K562 (cell line): ENCODE measurements around the gene PEAR1. TPM values are rescaled to one million over a fixed set of nuclear protein-coding genes. Genes with fewer than 3 reads are reported as not detected.

ENCODE experiments used
- TFAM ChIP-seq: fragments of 250-450 bp; sonication (Bioruptor Pico); conservative IDR thresholded peaks from 2 replicates; pipeline ENCODE4 v1.5.0; 2021; ENCODE audit warnings: mild to moderate bottlenecking, moderate library complexity
- ZFP36 ChIP-seq: fragments of 150-350 bp; IDR thresholded peaks from 2 replicates; pipeline ENCODE4 v1.6.1; 2018; ENCODE audit warnings: low read length, low read depth; ENCODE audit not compliant: partially characterized antibody
- polyA plus RNA-seq, 8 experiments: library from polyadenylated mRNA; depleted of rRNA in 4 of 8; stranded (reverse) in 5 of 8; unstranded in 3 of 8; fragments of >200 nt; fragmentation: Nextera tagmentation in 2 of 8; fragmentation: Illumina TruSeq in 1 of 8; extraction: Ambion mirVana in 2 of 8; extraction: Trizol in 1 of 8; gene quantifications; 2 replicates each; pipeline versions ENCODE4 v1.2.1 to v1.2.3, GENCODE V29; 2011 to 2014; ENCODE audit warnings: inconsistent platforms in 1 of 8, missing spikeins in 1 of 8
- total RNA-seq, 7 experiments: library from RNA; depleted of rRNA in 6 of 7; stranded (reverse); fragments of >200 nt in 6 of 7; fragmentation: Illumina TruSeq in 2 of 7; extraction: Trizol in 2 of 7; gene quantifications; 2 replicates each; pipeline versions ENCODE4 v1.2.1 to v1.2.3, GENCODE V29; 2011 to 2021; ENCODE audit warnings: low replicate concordance in 1 of 7
- TF ChIP-seq, protein P1 (sequence below): fragments of 450-650 bp; IDR thresholded peaks from 2 replicates; pipeline ENCODE4 v1.6.1; 2016; ENCODE audit warnings: mild to moderate bottlenecking, moderate library complexity
- TF ChIP-seq, protein P2 (sequence below), 3 experiments: IDR thresholded peaks in 2 of 3; conservative IDR thresholded peaks in 1 of 3; 2 replicates each; pipeline ENCODE4 v1.5.1; 2011 to 2012; ENCODE audit warnings: low read length in 3 of 3, mild to moderate bottlenecking in 3 of 3, control low read depth in 2 of 3, improper control_type of control experiment in 1 of 3, inconsistent platforms in 1 of 3, low read depth in 1 of 3, mixed read lengths in 1 of 3, moderate library complexity in 1 of 3; ENCODE audit not compliant: insufficient read depth in 2 of 3
- TF ChIP-seq, protein P3 (sequence below): fragments of 450-650 bp; conservative IDR thresholded peaks from 2 replicates; pipeline ENCODE4 v1.6.1; 2016; ENCODE audit warnings: missing genetic modification characterization, low read depth, mild to moderate bottlenecking, control low read depth, missing compliant biosample characterization

The PEAR1 gene
- total and polyA plus RNA-seq, 9 of the 15 experiments (the other 6 are each of a cell fraction or from before 2014, with no cell fraction given), result 0.87 to 13.9 (median 6.1) TPM

DNA sequence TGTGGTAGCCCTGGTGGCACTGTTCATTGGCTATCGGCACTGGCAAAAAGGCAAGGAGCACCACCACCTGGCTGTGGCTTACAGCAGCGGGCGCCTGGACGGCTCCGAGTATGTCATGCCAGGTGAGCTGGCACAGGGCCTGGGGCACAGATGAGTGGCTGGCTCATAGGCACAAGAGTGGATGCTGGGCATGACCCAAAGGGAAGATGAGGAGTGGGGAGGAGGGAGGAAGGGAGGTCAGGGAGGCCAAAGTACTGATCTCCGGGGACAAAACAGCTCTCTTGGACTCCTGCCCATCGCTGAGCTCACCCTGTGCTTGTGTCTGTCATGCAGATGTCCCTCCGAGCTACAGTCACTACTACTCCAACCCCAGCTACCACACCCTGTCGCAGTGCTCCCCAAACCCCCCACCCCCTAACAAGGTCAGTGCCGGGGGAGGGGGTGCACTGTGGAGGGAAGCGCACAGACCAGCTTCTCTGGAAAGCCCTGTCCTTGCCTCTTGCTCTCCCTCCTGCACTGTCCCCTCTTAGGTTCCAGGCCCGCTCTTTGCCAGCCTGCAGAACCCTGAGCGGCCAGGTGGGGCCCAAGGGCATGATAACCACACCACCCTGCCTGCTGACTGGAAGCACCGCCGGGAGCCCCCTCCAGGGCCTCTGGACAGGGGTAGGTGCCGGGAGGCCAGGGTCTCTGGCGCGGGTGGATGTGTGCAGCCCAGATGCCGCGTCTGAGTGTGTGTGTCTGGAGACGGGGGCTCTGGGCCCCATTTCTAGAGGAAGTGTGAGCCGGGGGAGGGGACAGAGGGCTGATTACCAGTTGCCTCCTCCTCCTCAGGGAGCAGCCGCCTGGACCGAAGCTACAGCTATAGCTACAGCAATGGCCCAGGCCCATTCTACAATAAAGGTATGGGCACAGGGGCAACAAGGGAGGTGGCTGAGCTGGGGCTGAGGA is 19.6 kb downstream of the PEAR1 start (continued):
- TF ChIP-seq, protein P1, sequence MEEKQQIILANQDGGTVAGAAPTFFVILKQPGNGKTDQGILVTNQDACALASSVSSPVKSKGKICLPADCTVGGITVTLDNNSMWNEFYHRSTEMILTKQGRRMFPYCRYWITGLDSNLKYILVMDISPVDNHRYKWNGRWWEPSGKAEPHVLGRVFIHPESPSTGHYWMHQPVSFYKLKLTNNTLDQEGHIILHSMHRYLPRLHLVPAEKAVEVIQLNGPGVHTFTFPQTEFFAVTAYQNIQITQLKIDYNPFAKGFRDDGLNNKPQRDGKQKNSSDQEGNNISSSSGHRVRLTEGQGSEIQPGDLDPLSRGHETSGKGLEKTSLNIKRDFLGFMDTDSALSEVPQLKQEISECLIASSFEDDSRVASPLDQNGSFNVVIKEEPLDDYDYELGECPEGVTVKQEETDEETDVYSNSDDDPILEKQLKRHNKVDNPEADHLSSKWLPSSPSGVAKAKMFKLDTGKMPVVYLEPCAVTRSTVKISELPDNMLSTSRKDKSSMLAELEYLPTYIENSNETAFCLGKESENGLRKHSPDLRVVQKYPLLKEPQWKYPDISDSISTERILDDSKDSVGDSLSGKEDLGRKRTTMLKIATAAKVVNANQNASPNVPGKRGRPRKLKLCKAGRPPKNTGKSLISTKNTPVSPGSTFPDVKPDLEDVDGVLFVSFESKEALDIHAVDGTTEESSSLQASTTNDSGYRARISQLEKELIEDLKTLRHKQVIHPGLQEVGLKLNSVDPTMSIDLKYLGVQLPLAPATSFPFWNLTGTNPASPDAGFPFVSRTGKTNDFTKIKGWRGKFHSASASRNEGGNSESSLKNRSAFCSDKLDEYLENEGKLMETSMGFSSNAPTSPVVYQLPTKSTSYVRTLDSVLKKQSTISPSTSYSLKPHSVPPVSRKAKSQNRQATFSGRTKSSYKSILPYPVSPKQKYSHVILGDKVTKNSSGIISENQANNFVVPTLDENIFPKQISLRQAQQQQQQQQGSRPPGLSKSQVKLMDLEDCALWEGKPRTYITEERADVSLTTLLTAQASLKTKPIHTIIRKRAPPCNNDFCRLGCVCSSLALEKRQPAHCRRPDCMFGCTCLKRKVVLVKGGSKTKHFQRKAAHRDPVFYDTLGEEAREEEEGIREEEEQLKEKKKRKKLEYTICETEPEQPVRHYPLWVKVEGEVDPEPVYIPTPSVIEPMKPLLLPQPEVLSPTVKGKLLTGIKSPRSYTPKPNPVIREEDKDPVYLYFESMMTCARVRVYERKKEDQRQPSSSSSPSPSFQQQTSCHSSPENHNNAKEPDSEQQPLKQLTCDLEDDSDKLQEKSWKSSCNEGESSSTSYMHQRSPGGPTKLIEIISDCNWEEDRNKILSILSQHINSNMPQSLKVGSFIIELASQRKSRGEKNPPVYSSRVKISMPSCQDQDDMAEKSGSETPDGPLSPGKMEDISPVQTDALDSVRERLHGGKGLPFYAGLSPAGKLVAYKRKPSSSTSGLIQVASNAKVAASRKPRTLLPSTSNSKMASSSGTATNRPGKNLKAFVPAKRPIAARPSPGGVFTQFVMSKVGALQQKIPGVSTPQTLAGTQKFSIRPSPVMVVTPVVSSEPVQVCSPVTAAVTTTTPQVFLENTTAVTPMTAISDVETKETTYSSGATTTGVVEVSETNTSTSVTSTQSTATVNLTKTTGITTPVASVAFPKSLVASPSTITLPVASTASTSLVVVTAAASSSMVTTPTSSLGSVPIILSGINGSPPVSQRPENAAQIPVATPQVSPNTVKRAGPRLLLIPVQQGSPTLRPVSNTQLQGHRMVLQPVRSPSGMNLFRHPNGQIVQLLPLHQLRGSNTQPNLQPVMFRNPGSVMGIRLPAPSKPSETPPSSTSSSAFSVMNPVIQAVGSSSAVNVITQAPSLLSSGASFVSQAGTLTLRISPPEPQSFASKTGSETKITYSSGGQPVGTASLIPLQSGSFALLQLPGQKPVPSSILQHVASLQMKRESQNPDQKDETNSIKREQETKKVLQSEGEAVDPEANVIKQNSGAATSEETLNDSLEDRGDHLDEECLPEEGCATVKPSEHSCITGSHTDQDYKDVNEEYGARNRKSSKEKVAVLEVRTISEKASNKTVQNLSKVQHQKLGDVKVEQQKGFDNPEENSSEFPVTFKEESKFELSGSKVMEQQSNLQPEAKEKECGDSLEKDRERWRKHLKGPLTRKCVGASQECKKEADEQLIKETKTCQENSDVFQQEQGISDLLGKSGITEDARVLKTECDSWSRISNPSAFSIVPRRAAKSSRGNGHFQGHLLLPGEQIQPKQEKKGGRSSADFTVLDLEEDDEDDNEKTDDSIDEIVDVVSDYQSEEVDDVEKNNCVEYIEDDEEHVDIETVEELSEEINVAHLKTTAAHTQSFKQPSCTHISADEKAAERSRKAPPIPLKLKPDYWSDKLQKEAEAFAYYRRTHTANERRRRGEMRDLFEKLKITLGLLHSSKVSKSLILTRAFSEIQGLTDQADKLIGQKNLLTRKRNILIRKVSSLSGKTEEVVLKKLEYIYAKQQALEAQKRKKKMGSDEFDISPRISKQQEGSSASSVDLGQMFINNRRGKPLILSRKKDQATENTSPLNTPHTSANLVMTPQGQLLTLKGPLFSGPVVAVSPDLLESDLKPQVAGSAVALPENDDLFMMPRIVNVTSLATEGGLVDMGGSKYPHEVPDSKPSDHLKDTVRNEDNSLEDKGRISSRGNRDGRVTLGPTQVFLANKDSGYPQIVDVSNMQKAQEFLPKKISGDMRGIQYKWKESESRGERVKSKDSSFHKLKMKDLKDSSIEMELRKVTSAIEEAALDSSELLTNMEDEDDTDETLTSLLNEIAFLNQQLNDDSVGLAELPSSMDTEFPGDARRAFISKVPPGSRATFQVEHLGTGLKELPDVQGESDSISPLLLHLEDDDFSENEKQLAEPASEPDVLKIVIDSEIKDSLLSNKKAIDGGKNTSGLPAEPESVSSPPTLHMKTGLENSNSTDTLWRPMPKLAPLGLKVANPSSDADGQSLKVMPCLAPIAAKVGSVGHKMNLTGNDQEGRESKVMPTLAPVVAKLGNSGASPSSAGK, result peak; percentile 72
- peak; percentile 6 for TF ChIP-seq ZFP36
- TF ChIP-seq, protein P2, sequence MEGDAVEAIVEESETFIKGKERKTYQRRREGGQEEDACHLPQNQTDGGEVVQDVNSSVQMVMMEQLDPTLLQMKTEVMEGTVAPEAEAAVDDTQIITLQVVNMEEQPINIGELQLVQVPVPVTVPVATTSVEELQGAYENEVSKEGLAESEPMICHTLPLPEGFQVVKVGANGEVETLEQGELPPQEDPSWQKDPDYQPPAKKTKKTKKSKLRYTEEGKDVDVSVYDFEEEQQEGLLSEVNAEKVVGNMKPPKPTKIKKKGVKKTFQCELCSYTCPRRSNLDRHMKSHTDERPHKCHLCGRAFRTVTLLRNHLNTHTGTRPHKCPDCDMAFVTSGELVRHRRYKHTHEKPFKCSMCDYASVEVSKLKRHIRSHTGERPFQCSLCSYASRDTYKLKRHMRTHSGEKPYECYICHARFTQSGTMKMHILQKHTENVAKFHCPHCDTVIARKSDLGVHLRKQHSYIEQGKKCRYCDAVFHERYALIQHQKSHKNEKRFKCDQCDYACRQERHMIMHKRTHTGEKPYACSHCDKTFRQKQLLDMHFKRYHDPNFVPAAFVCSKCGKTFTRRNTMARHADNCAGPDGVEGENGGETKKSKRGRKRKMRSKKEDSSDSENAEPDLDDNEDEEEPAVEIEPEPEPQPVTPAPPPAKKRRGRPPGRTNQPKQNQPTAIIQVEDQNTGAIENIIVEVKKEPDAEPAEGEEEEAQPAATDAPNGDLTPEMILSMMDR (IDR thresholded peaks at IDR 0.05 in 2 of 3, conservative IDR thresholded peaks at IDR 0.05 in 1 of 3; ENCODE audit: insufficient read depth in 2 of 3, low read depth in 1 of 3, low read length in 3 of 3), result peak; percentile 13 to 32 (median 31); a peak in 1 of 6 replicates
- no peak for TF ChIP-seq TFAM (CRISPR knock-in tag)
- TF ChIP-seq, protein P3, sequence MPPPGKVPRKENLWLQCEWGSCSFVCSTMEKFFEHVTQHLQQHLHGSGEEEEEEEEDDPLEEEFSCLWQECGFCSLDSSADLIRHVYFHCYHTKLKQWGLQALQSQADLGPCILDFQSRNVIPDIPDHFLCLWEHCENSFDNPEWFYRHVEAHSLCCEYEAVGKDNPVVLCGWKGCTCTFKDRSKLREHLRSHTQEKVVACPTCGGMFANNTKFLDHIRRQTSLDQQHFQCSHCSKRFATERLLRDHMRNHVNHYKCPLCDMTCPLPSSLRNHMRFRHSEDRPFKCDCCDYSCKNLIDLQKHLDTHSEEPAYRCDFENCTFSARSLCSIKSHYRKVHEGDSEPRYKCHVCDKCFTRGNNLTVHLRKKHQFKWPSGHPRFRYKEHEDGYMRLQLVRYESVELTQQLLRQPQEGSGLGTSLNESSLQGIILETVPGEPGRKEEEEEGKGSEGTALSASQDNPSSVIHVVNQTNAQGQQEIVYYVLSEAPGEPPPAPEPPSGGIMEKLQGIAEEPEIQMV (tag), result no peak
